ENCODE measurements around the gene LRRC74B.

The LRRC74B gene

DNA sequence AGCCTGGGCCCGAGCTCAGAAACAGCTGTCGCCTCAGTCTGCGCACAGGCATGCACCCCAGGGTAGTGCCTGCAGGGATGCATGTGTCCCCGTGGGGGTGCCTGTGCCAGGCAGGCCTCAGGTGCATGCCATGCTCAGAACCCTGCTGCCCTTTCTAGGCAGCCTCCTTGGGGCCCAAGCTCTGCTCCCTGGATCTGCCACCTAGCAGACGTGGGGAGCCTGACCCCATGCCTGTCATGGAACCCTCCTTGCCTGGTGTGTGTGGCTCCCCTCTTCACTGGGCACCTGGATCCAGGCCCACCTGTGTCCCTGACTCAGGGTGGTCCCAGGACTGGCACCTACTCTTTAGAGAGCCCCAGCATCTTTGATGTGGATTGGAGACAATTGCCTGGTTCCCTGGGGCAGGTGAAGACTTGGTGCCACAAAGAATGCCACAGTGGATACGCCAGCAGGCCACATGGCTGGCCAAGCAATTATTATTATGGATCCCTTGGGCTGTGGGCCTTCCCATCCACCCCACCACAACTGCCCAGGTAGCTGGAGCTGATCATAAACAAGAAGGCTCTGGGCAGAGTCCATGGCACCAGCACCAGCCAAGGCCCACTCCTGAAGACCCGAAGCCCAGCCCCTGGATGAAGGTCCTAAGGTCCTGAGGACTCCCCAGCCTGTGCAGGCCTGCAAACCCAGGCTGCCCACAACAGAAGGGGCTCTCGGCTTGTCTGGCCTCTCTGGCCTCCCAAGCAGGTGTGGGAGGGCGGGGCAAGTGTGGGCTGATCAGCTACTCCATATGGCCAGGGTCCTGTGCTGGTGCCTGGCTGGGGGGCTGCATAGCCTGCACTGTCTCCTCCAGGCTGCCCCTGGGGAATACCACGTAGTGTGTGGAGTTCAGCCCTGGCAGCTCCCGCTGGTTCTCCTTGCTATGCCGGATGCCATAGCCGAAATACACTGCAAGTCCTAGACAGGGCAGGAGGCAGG is 17.2 kb upstream of the LRRC74B start:
- H2AFZ ChIP-seq (ENCODE audit: low read depth): no peak overlapping the region
- TF ChIP-seq, protein P1, sequence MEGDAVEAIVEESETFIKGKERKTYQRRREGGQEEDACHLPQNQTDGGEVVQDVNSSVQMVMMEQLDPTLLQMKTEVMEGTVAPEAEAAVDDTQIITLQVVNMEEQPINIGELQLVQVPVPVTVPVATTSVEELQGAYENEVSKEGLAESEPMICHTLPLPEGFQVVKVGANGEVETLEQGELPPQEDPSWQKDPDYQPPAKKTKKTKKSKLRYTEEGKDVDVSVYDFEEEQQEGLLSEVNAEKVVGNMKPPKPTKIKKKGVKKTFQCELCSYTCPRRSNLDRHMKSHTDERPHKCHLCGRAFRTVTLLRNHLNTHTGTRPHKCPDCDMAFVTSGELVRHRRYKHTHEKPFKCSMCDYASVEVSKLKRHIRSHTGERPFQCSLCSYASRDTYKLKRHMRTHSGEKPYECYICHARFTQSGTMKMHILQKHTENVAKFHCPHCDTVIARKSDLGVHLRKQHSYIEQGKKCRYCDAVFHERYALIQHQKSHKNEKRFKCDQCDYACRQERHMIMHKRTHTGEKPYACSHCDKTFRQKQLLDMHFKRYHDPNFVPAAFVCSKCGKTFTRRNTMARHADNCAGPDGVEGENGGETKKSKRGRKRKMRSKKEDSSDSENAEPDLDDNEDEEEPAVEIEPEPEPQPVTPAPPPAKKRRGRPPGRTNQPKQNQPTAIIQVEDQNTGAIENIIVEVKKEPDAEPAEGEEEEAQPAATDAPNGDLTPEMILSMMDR (conservative IDR thresholded peaks at IDR 0.05; ENCODE audit: low read depth, low read length): no peak

DNA sequence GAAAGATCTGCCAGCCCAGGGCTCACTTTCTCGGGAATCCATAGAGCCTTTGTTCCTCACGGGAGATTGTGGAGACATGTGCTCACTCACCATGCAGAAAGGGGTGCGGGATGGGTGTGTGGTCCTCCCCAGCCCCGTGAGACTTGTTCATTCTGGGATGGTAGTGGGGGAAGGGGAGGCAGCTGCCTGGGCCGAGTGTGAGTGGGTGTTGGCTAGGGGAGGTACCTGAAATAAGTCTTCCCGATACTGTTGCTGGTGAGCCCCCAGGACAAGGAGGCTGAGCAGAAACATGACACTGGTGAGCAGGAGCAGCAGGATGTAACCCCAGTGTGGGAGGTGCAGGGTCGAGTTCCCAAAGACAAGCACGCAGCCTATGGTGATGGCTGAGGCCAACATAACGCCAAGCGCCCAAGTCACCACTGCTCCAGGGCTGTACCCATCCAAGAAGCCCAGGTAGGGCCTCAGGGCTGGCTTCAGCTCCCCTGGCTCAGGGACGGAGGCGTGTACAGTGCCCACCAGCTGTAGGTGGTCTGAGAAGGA is 16.2 kb upstream of the LRRC74B start:
- Histone ChIP-seq H3K4me1 (ENCODE audit: low read depth, poor library complexity, severe bottlenecking) (no peaks in the 10 kb centered on the region), H3K9ac (no peak overlapping the region), H3K27ac (no peak overlapping the region), H3K27me3 (ENCODE audit: insufficient read depth, low read depth) (peaks cover 3% of the 10 kb centered on the region; the same call in 1 of the 2 replicates), H2AFZ (ENCODE audit: low read depth) (no peak overlapping the region), H3K4me2 (no peak overlapping the region), H3K79me2 (ENCODE audit: insufficient read depth, low read depth) (no peaks in the 10 kb centered on the region), H3K4me3 (IDR thresholded peaks at IDR 0.05; ENCODE audit: insufficient read depth, low read depth, low read length) (no peak overlapping the region), H4K20me1 (ENCODE audit: insufficient read depth) (no peaks in the 10 kb centered on the region), H3K36me3 (ENCODE audit: insufficient read depth) (no peaks in the 10 kb centered on the region)
- TF ChIP-seq, protein P1 (conservative IDR thresholded peaks at IDR 0.05; ENCODE audit: low read depth, low read length): no peak

More for the DNA sequence above, 17.2 kb upstream of the LRRC74B start:
- Histone ChIP-seq H3K9ac (no peak overlapping the region), H3K79me2 (ENCODE audit: insufficient read depth, low read depth) (no peaks in the 10 kb centered on the region), H3K27me3 (ENCODE audit: insufficient read depth, low read depth) (peaks cover 3% of the 10 kb centered on the region; the same call in 1 of the 2 replicates), H3K4me3 (IDR thresholded peaks at IDR 0.05; ENCODE audit: insufficient read depth, low read depth, low read length) (no peak overlapping the region), H4K20me1 (ENCODE audit: insufficient read depth) (no peaks in the 10 kb centered on the region), H3K36me3 (ENCODE audit: insufficient read depth) (no peaks in the 10 kb centered on the region), H3K4me1 (ENCODE audit: low read depth, poor library complexity, severe bottlenecking) (no peaks in the 10 kb centered on the region), H3K27ac (no peak overlapping the region), H3K4me2 (no peak overlapping the region)

DNA sequence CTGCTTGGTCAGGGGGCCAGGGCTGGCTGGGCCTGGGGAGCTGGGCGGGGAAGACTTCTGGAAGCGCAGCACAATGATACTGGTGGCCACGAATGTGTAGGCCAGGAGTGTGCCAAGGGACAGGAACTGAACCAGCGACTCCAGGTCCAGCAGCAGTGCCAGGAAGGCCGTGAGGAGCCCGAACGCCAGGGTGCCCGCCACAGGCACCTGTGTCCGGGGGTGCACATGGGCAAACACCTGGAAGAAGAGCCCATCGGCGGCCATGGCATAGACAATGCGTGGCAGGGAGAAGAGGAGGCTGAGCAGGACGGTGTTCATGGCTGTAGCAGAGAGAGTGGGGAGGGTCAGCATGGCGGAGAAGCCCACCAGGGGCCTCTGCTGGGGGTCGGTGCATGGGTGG is 15.7 kb upstream of the LRRC74B start:
- TF ChIP-seq, protein P1 (conservative IDR thresholded peaks at IDR 0.05; ENCODE audit: low read depth, low read length): no peak
- no peak overlapping the region for H2AFZ ChIP-seq (ENCODE audit: low read depth)
- no peaks in the 10 kb centered on the region for H3K4me1 ChIP-seq (ENCODE audit: low read depth, poor library complexity, severe bottlenecking)
- H3K79me2 ChIP-seq (ENCODE audit: insufficient read depth, low read depth): no peaks in the 10 kb centered on the region
- peaks cover 3% of the 10 kb centered on the region; the same call in 1 of the 2 replicates for H3K27me3 ChIP-seq (ENCODE audit: insufficient read depth, low read depth)
- no peak overlapping the region for H3K4me3 ChIP-seq (IDR thresholded peaks at IDR 0.05; ENCODE audit: insufficient read depth, low read depth, low read length)
- H3K36me3 ChIP-seq (ENCODE audit: insufficient read depth): no peaks in the 10 kb centered on the region
- H3K27ac ChIP-seq: no peak overlapping the region
- no peak overlapping the region for H3K4me2 ChIP-seq
- no peaks in the 10 kb centered on the region for H4K20me1 ChIP-seq (ENCODE audit: insufficient read depth)
- no peak overlapping the region for H3K9ac ChIP-seq

DNA sequence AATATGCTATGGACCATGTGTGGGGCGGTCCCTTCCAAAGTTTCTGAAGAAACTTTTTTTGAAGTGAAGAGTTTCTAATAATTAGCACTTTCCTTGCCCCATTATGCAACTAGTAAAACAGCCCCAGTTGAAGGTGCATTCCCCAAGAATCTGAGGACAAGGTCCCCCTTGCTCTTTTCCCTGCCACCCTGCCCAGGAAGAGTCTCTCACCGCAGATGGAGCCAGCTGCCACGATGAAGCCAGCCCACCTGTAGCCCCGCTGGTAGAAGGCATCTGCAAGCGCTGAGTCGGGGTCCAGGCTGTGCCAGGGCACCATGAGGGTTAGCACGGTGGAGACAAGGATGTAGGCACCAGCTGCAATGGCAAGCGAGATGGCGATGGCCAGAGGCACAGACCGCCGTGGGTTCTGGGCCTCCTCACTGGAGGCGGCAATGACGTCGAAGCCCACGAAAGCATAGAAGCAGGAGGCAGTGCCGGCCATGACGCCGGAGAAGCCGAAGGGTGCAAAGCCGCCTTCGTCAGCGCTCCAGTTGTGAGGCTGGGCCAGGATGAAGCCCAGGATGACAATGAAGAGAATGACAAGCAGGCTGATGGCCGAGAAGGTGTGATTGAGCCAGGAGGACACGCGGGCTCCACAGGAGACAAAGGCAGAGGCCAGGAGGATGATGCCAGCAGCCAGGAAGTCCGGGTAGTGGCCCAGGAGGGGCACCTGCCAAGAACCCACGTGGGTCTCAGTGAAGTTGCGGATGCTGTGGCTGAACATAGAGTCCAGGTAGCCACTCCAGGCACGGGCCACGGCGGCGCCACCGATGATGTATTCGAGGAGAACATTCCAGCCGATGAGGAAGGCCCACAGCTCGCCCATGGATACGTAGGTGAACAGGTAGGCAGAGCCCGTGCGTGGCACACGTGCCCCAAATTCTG is 14.9 kb upstream of the LRRC74B start:
- no peaks in the 10 kb centered on the region for H3K36me3 ChIP-seq (ENCODE audit: insufficient read depth)
- no peak overlapping the region for H3K4me2 ChIP-seq
- H3K27me3 ChIP-seq (ENCODE audit: insufficient read depth, low read depth): peaks cover 3% of the 10 kb centered on the region; the same call in 1 of the 2 replicates
- H3K9ac ChIP-seq: no peak overlapping the region
- H3K4me1 ChIP-seq (ENCODE audit: low read depth, poor library complexity, severe bottlenecking): no peaks in the 10 kb centered on the region
- H4K20me1 ChIP-seq (ENCODE audit: insufficient read depth): no peaks in the 10 kb centered on the region
- H3K4me3 ChIP-seq (IDR thresholded peaks at IDR 0.05; ENCODE audit: insufficient read depth, low read depth, low read length): no peak overlapping the region
- H3K79me2 ChIP-seq (ENCODE audit: insufficient read depth, low read depth): no peaks in the 10 kb centered on the region
- no peak overlapping the region for H2AFZ ChIP-seq (ENCODE audit: low read depth)
- TF ChIP-seq, protein P1 (conservative IDR thresholded peaks at IDR 0.05; ENCODE audit: low read depth, low read length): no peak
- no peak overlapping the region for H3K27ac ChIP-seq
